PFSK-1 (cell line): ENCODE data around the gene CASP10.

ENCODE experiments used
- FOXP2 ChIP-seq: optimal IDR thresholded peaks from 2 replicates; pipeline ENCODE3; 2011; ENCODE audit warnings: borderline replicate concordance, control low read depth, inconsistent platforms; ENCODE audit not compliant: insufficient read depth; ENCODE audit errors: extremely low read length, extremely low read depth
- POLR2AphosphoS5 ChIP-seq: IDR thresholded peaks from 2 replicates; pipeline ENCODE4 v1.6.1; 2012; ENCODE audit warnings: low read depth, mild to moderate bottlenecking, control low read depth, low read length, moderate library complexity
- REST ChIP-seq, 2 experiments: IDR thresholded peaks; 2 replicates each; pipeline versions ENCODE4 v1.6.1 to v1.8.0; 2011 to 2012; ENCODE audit warnings: low read depth in 2 of 2, low read length in 2 of 2, control low read depth in 1 of 2, inconsistent platforms in 1 of 2, mild to moderate bottlenecking in 1 of 2, moderate library complexity in 1 of 2; ENCODE audit not compliant: insufficient read depth in 1 of 2
- SIN3A ChIP-seq: IDR thresholded peaks from 2 replicates; pipeline ENCODE4 v1.6.1; 2012; ENCODE audit warnings: mild to moderate bottlenecking, low read length, moderate library complexity, borderline replicate concordance; ENCODE audit not compliant: insufficient read depth
- TAF1 ChIP-seq: IDR thresholded peaks from 2 replicates; pipeline ENCODE4 v1.6.1; 2012; ENCODE audit warnings: low read length, control low read depth, borderline replicate concordance; ENCODE audit not compliant: insufficient read depth

Gene CASP10

GRCh38 chr2:201157694-201158093, 25.2 kb upstream of the CASP10 start:
- no peak for TF ChIP-seq REST (IDR thresholded peaks at IDR 0.05; ENCODE audit: insufficient read depth in 1 of 2, low read depth in 2 of 2, low read length in 2 of 2)
- TF ChIP-seq SIN3A: no peak
- no peak for TF ChIP-seq POLR2AphosphoS5
- TF ChIP-seq TAF1: no peak

GRCh38 chr2:201158111-201158929, 24.6 kb upstream of the CASP10 start:
- TF ChIP-seq SIN3A: no peak
- TF ChIP-seq TAF1: no peak

- TF ChIP-seq FOXP2 (no peak), SIN3A (no peak), REST (IDR thresholded peaks at IDR 0.05; ENCODE audit: insufficient read depth in 1 of 2, low read depth in 2 of 2, low read length in 2 of 2) (no peak), POLR2AphosphoS5 (no peak), TAF1 (no peak)
Measured at GRCh38 chr2:201164166-201164565, 18.8 kb upstream of the CASP10 start.

GRCh38 chr2:201167546-201167945, 15.4 kb upstream of the CASP10 start:
- TF ChIP-seq FOXP2: no peak
- no peak for TF ChIP-seq TAF1
- no peak for TF ChIP-seq POLR2AphosphoS5
- TF ChIP-seq REST (IDR thresholded peaks at IDR 0.05; ENCODE audit: insufficient read depth in 1 of 2, low read depth in 2 of 2, low read length in 2 of 2): no peak
- no peak for TF ChIP-seq SIN3A

- no peak for TF ChIP-seq FOXP2
Measured at GRCh38 chr2:201171259-201171814, 11.6 kb upstream of the CASP10 start.

- no peak for TF ChIP-seq TAF1
- no peak for TF ChIP-seq SIN3A
- TF ChIP-seq REST (IDR thresholded peaks at IDR 0.05; ENCODE audit: insufficient read depth in 1 of 2, low read depth in 2 of 2, low read length in 2 of 2): no peak
Measured at GRCh38 chr2:201172279-201172678, 10.7 kb upstream of the CASP10 start.
